SK-N-SH (cell line): Measurements from ENCODE around the gene CATSPERD. TPM values are rescaled to one million over a fixed set of nuclear protein-coding genes. Genes with fewer than 3 reads are reported as not detected.

Experiments
- CTCF ChIA-PET: fragments of 300-600, 350-600 bp; formaldehyde crosslinking; extraction: SDS; loops from one replicate; lab custom pipeline; 2021; lab: Yijun Ruan, JAX
- POLR2A ChIA-PET: fragments of 350-600 bp; sonication (Branson Sonifier 250); formaldehyde crosslinking; extraction: SDS; loops from one replicate; lab custom pipeline; 2020; ENCODE audit warnings: antibody characterized with exemption, inconsistent platforms; lab: Yijun Ruan, JAX
- DNase-seq: peaks from one replicate; pipeline ENCODE4 v3.0.0; 2012
- H2AFZ ChIP-seq: fragments of 200-600 bp; sonication (generic); 2 replicates; pipeline ENCODE4 v1.8.1; 2016; ENCODE audit warnings: antibody characterized with exemption, mild to moderate bottlenecking, low read depth
- H3F3A ChIP-seq: fragments of 200-600 bp; sonication (generic); replicated peaks from 2 replicates; pipeline ENCODE3; 2016; ENCODE audit warnings: antibody characterized with exemption, mild to moderate bottlenecking; ENCODE audit not compliant: insufficient read depth
- H3K27ac ChIP-seq, 2 experiments: fragments of 200-500 bp in 1 of 2; fragments of 200-600 bp in 1 of 2; sonication (Bioruptor generic) in 1 of 2; sonication (generic), shearing (Covaris generic) in 1 of 2; 2 replicates each; pipeline versions ENCODE4 v1.5.1 to v1.6.1; 2014 to 2016; ENCODE audit warnings: low read depth in 2 of 2, inconsistent platforms in 1 of 2, low read length in 1 of 2, mild to moderate bottlenecking in 1 of 2, mixed read lengths in 1 of 2
- H3K27me3 ChIP-seq: fragments of 200-600 bp; sonication (generic), shearing (Covaris generic); 2 replicates; pipeline ENCODE4 v1.6.1; 2016; ENCODE audit warnings: mixed run types; ENCODE audit not compliant: insufficient read depth
- H3K36me3 ChIP-seq, 2 experiments: fragments of 200-500 bp in 1 of 2; fragments of 200-600 bp in 1 of 2; sonication (Bioruptor generic) in 1 of 2; sonication (generic) in 1 of 2; replicated peaks in 1 of 2; 2 replicates each; pipeline versions ENCODE3 to v1.5.1; 2014 to 2016; ENCODE audit warnings: low read length in 1 of 2, mild to moderate bottlenecking in 1 of 2; ENCODE audit not compliant: insufficient read depth in 2 of 2, control insufficient read depth in 1 of 2
- H3K4me1 ChIP-seq, 2 experiments: fragments of 200-500 bp in 1 of 2; fragments of 200-600 bp in 1 of 2; sonication (Bioruptor generic) in 1 of 2; sonication (generic), shearing (Covaris generic) in 1 of 2; 2 replicates each; pipeline versions ENCODE4 v1.5.1 to v1.6.1; 2014 to 2016; ENCODE audit warnings: low read depth in 1 of 2, low read length in 1 of 2, mixed run types in 1 of 2; ENCODE audit not compliant: insufficient read depth in 2 of 2, control insufficient read depth in 1 of 2
- H3K4me2 ChIP-seq: fragments of 200-600 bp; sonication (generic), shearing (Covaris generic); 2 replicates; pipeline ENCODE4 v1.6.1; 2017; ENCODE audit warnings: mixed run types
- H3K4me3 ChIP-seq, 2 experiments: fragments of 200-500 bp in 1 of 2; fragments of 200-600 bp in 1 of 2; sonication (Bioruptor generic) in 1 of 2; sonication (generic), shearing (Covaris generic) in 1 of 2; 2 replicates each; pipeline versions ENCODE4 v1.5.1 to v1.8.1; 2014 to 2016; ENCODE audit warnings: low read depth in 2 of 2, inconsistent platforms in 1 of 2, low read length in 1 of 2, mild to moderate bottlenecking in 1 of 2, mixed read lengths in 1 of 2, moderate library complexity in 1 of 2
- H3K79me2 ChIP-seq: fragments of 200-600 bp; sonication (generic); 2 replicates; pipeline ENCODE4 v1.8.1; 2017; ENCODE audit warnings: mild to moderate bottlenecking; ENCODE audit not compliant: insufficient read depth
- H3K9ac ChIP-seq: fragments of 200-600 bp; sonication (generic); 2 replicates; pipeline ENCODE4 v1.6.1; 2017; ENCODE audit warnings: mixed run types
- H3K9me2 ChIP-seq: fragments of 200-600 bp; sonication (generic); 2 replicates; pipeline ENCODE4 v1.6.1; 2017; ENCODE audit warnings: mixed run types
- H3K9me3 ChIP-seq: fragments of 200-600 bp; sonication (generic); 2 replicates; pipeline ENCODE4 v1.6.1; 2017; ENCODE audit warnings: mixed run types, mild to moderate bottlenecking, moderate library complexity
- H4K20me1 ChIP-seq: fragments of 200-600 bp; sonication (generic); 2 replicates; pipeline ENCODE4 v1.6.1; 2017; ENCODE audit warnings: mild to moderate bottlenecking, mixed run types; ENCODE audit not compliant: insufficient read depth
- ELF1 ChIP-seq: IDR thresholded peaks from 2 replicates; pipeline ENCODE4 v1.4.0; 2012
- EP300 ChIP-seq, 2 experiments: IDR thresholded peaks; 2 replicates each; pipeline versions ENCODE4 v1.4.0 to v1.6.1; 2012; ENCODE audit warnings: borderline replicate concordance in 1 of 2, low read depth in 1 of 2, low read length in 1 of 2
- EZH2phosphoT487 ChIP-seq: fragments of 200-600 bp; sonication (generic); IDR thresholded peaks from 2 replicates; pipeline ENCODE4 v1.6.1; 2017; ENCODE audit warnings: low read depth, mixed run types, mild to moderate bottlenecking, antibody characterized with exemption, moderate library complexity, borderline replicate concordance
- FOSL2 ChIP-seq: IDR thresholded peaks from 2 replicates; pipeline ENCODE4 v1.4.0; 2012; ENCODE audit warnings: low read depth, mild to moderate bottlenecking, moderate library complexity, borderline replicate concordance
- FOXJ3 ChIP-seq: sonication (generic); formaldehyde crosslinking; IDR thresholded peaks from 2 replicates; pipeline ENCODE4 v1.5.1; 2020; ENCODE audit warnings: mild to moderate bottlenecking, missing genetic modification reagents
- FOXM1 ChIP-seq: IDR thresholded peaks from 2 replicates; pipeline ENCODE4 v1.4.0; 2012; ENCODE audit warnings: low read depth, mild to moderate bottlenecking
- JUND ChIP-seq: IDR thresholded peaks from 2 replicates; pipeline ENCODE4 v1.4.0; 2012
- NFIC ChIP-seq: IDR thresholded peaks from 2 replicates; pipeline ENCODE4 v1.4.0; 2012; ENCODE audit warnings: borderline replicate concordance
- RAD21 ChIP-seq: IDR thresholded peaks from 2 replicates; pipeline ENCODE4 v1.6.1; 2012; ENCODE audit warnings: mild to moderate bottlenecking, low read length
- RCOR1 ChIP-seq: fragments of 150-350 bp; IDR thresholded peaks from 2 replicates; pipeline ENCODE4 v1.6.1; 2017; ENCODE audit warnings: antibody characterized with exemption, low read length
- SIN3A ChIP-seq: IDR thresholded peaks from 2 replicates; pipeline ENCODE4 v1.6.1; 2012; ENCODE audit warnings: low read depth, mild to moderate bottlenecking, low read length, moderate library complexity, borderline replicate concordance
- USF1 ChIP-seq: IDR thresholded peaks from 2 replicates; pipeline ENCODE4 v1.4.0; 2012; ENCODE audit warnings: low read depth, borderline replicate concordance
- YY1 ChIP-seq: IDR thresholded peaks from 2 replicates; pipeline ENCODE4 v1.4.0; 2012; ENCODE audit warnings: low read depth, mild to moderate bottlenecking
- WGBS: methylation state at CpG from one replicate; pipeline ENCODE4 v1.1.6; 2017; ENCODE audit warnings: low lambda C conversion rate; 5-methylcytosine and 5-hydroxymethylcytosine counted together
- polyA plus RNA-seq, 3 experiments: library from polyadenylated mRNA; depleted of rRNA; stranded (reverse); fragments of >200 nt; gene quantifications; 2 replicates each; pipeline ENCODE4 v1.2.3, GENCODE V29; 2012
- TF ChIP-seq, protein P1 (sequence below): IDR thresholded peaks from 2 replicates; pipeline ENCODE4 v1.6.1; 2012; ENCODE audit warnings: mild to moderate bottlenecking, low read depth, low read length, moderate library complexity
- TF ChIP-seq, protein P2 (sequence below): IDR thresholded peaks from 2 replicates; pipeline ENCODE4; 2012
- TF ChIP-seq, protein P3 (sequence below): IDR thresholded peaks from 2 replicates; pipeline ENCODE4 v1.4.0; 2012; ENCODE audit warnings: low read depth

Gene CATSPERD
- polyA plus RNA-seq, 1 of the 3 experiments (the other 2 are of a cell fraction) = not detected

DNA sequence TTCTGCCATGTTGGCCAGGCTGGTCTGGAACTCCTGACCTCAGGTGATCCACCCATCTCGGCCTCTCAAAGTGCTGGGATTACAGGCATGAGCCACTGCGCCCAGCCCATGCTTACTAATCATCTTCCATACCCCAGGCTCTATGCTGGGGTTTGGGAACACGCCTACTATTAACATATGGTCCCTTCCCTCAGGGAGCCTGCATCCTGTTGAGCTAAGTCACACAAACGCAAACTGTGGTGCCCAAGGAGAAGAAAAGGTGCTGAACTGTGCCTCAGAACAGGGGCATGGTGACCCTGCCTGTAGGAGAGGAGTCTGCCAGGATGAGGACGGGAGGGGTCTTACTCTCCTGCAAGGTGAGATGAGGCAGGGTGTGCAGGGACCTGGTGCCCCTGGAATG, 45.7 kb upstream of the CATSPERD start:
- Histone ChIP-seq H3K9me3 (no peaks in the 10 kb centered on the region), H3K9ac (no peak overlapping the region), H3K4me3 (no peak overlapping the region), H3K27ac (no peak overlapping the region), H3K4me1 (peaks cover 4 to 10% of the 10 kb centered on the region in 2 experiments; a peak in 1 of 4 replicates), H3F3A (peaks cover 4% of the 10 kb centered on the region), H3K9me2 (no peaks in the 10 kb centered on the region), H3K79me2 (peaks cover 9% of the 10 kb centered on the region), H4K20me1 (no peaks in the 10 kb centered on the region), H3K36me3 (peaks cover 0 to 1% of the 10 kb centered on the region in 2 experiments), H3K4me2 (no peak overlapping the region), H2AFZ (no peak overlapping the region), H3K27me3 (no peaks in the 10 kb centered on the region)
- no peak for DNase-seq
- WGBS = 100% methylated on average over 4 of the region's 5 CpGs
- TF ChIP-seq NFIC (no peak), SIN3A (no peak), RCOR1 (no peak), JUND (no peak), YY1 (no peak), RAD21 (no peak), FOXJ3 (CRISPR knock-in tag) (no peak), FOXM1 (no peak), EP300 (IDR thresholded peaks at IDR 0.05; ENCODE audit: borderline replicate concordance in 1 of 2, low read depth in 1 of 2, low read length in 1 of 2) (no peak), USF1 (no peak), ELF1 (no peak), EZH2phosphoT487 (no peak), FOSL2 (no peak)
- TF ChIP-seq, protein P1, sequence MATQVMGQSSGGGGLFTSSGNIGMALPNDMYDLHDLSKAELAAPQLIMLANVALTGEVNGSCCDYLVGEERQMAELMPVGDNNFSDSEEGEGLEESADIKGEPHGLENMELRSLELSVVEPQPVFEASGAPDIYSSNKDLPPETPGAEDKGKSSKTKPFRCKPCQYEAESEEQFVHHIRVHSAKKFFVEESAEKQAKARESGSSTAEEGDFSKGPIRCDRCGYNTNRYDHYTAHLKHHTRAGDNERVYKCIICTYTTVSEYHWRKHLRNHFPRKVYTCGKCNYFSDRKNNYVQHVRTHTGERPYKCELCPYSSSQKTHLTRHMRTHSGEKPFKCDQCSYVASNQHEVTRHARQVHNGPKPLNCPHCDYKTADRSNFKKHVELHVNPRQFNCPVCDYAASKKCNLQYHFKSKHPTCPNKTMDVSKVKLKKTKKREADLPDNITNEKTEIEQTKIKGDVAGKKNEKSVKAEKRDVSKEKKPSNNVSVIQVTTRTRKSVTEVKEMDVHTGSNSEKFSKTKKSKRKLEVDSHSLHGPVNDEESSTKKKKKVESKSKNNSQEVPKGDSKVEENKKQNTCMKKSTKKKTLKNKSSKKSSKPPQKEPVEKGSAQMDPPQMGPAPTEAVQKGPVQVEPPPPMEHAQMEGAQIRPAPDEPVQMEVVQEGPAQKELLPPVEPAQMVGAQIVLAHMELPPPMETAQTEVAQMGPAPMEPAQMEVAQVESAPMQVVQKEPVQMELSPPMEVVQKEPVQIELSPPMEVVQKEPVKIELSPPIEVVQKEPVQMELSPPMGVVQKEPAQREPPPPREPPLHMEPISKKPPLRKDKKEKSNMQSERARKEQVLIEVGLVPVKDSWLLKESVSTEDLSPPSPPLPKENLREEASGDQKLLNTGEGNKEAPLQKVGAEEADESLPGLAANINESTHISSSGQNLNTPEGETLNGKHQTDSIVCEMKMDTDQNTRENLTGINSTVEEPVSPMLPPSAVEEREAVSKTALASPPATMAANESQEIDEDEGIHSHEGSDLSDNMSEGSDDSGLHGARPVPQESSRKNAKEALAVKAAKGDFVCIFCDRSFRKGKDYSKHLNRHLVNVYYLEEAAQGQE = no peak
- TF ChIP-seq, protein P2, sequence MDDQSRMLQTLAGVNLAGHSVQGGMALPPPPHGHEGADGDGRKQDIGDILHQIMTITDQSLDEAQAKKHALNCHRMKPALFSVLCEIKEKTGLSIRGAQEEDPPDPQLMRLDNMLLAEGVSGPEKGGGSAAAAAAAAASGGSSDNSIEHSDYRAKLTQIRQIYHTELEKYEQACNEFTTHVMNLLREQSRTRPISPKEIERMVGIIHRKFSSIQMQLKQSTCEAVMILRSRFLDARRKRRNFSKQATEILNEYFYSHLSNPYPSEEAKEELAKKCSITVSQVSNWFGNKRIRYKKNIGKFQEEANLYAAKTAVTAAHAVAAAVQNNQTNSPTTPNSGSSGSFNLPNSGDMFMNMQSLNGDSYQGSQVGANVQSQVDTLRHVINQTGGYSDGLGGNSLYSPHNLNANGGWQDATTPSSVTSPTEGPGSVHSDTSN = no peak
- TF ChIP-seq, protein P3, sequence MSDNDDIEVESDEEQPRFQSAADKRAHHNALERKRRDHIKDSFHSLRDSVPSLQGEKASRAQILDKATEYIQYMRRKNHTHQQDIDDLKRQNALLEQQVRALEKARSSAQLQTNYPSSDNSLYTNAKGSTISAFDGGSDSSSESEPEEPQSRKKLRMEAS = no peak
- CTCF ChIA-PET = interaction anchor here (0.9 to 2.2 kb wide), 2 partner anchors 9 to 12 kb away, joined by 3 to 9 read pairs; no protein-coding TSS in a partner anchor
- POLR2A ChIA-PET = no interaction called here
